ENCODE data around the gene CCDC192. TPM values are rescaled to one million over a fixed set of nuclear protein-coding genes. Genes with fewer than 3 reads are reported as not detected.

The CCDC192 gene
- polyA plus RNA-seq, 3 donors: not detected

- 100% methylated on average over 3 of the region's 9 CpGs for WGBS (ENCODE audit: insufficient coverage)
These were observed 238.5 kb downstream of the CCDC192 start for GRCh38 chr5:127941646-127942045.

GRCh38 chr5:127942246-127943060 is 239.3 kb downstream of the CCDC192 start:
- Mint-ChIP-seq H3K9me3 (peaks cover 0 to 5% (median 0%) of the 10 kb centered on the region in 7 donors), H3K27ac (peak overlapping the region in 2 of 7 donors; percentile 51 to 77)
- TF ChIP-seq, protein P1, sequence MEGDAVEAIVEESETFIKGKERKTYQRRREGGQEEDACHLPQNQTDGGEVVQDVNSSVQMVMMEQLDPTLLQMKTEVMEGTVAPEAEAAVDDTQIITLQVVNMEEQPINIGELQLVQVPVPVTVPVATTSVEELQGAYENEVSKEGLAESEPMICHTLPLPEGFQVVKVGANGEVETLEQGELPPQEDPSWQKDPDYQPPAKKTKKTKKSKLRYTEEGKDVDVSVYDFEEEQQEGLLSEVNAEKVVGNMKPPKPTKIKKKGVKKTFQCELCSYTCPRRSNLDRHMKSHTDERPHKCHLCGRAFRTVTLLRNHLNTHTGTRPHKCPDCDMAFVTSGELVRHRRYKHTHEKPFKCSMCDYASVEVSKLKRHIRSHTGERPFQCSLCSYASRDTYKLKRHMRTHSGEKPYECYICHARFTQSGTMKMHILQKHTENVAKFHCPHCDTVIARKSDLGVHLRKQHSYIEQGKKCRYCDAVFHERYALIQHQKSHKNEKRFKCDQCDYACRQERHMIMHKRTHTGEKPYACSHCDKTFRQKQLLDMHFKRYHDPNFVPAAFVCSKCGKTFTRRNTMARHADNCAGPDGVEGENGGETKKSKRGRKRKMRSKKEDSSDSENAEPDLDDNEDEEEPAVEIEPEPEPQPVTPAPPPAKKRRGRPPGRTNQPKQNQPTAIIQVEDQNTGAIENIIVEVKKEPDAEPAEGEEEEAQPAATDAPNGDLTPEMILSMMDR (IDR thresholded peaks at IDR 0.05): no peak

More at GRCh38 chr5:127941646-127942045, 238.5 kb downstream of the CCDC192 start:
- TF ChIP-seq, protein P1 (IDR thresholded peaks at IDR 0.05): no peak
- H3K4me1 Mint-ChIP-seq: peaks cover 14% of the 10 kb centered on the region
- H3K9me3 Mint-ChIP-seq: peaks cover 0 to 4% (median 0%) of the 10 kb centered on the region in 7 donors
- peaks cover 3 to 6% of the 10 kb centered on the region in 2 donors for H3K4me1 ChIP-seq (ENCODE audit: control insufficient read depth in 1 of 2, insufficient read depth in 2 of 2, low read length in 2 of 2)
- no peak overlapping the region for H3K4me3 ChIP-seq (replicated peaks in 1 of 3; ENCODE audit: low read depth in 2 of 3, low read length in 3 of 3)
- H2AFZ ChIP-seq (ENCODE audit: insufficient read depth, low read depth, low read length, poor library complexity, severe bottlenecking): no peak overlapping the region
- H3K36me3 Mint-ChIP-seq: no peaks in the 10 kb centered on the region
- no peaks in the 10 kb centered on the region for H3K9me3 ChIP-seq (replicated peaks in 1 of 2; ENCODE audit: control insufficient read depth in 1 of 2, insufficient read depth in 1 of 2, low read length in 2 of 2)
- no peaks in the 10 kb centered on the region for H3K36me3 ChIP-seq (replicated peaks in 1 of 2; ENCODE audit: control insufficient read depth in 1 of 2, insufficient read depth in 2 of 2, low read length in 2 of 2)
- intact Hi-C loops (cut with micrococcal nuclease): no loop called here
- DNase-seq: no peak
- no peaks in the 10 kb centered on the region for H4K20me1 ChIP-seq (ENCODE audit: insufficient read depth, low read length)
- H3K4me2 ChIP-seq (replicated peaks; ENCODE audit: extremely low read depth, low read length, poor library complexity, severe bottlenecking): no peak overlapping the region
- H3K27ac ChIP-seq (ENCODE audit: low read depth in 1 of 2, low read length in 2 of 2): no peak overlapping the region
- peak overlapping the region in 1 of 2 donors; percentile 0 for H3K4me3 Mint-ChIP-seq
- H3K27ac Mint-ChIP-seq: peak overlapping the region in 1 of 7 donors; percentile 8
- no peaks in the 10 kb centered on the region for H3K27me3 ChIP-seq (ENCODE audit: control insufficient read depth in 2 of 2, insufficient read depth in 2 of 2, low read length in 2 of 2)
- H3K79me2 ChIP-seq (ENCODE audit: insufficient read depth, low read length): no peaks in the 10 kb centered on the region
- H3K27me3 Mint-ChIP-seq (ENCODE audit: low read depth in 3 of 3): no peaks in the 10 kb centered on the region
- no peak overlapping the region for H3K9ac ChIP-seq (ENCODE audit: insufficient read depth, low read length, poor library complexity, severe bottlenecking)

More at GRCh38 chr5:127942246-127943060, 239.3 kb downstream of the CCDC192 start:
- no peak for DNase-seq
- Histone ChIP-seq H4K20me1 (ENCODE audit: insufficient read depth, low read length) (no peaks in the 10 kb centered on the region), H3K4me2 (replicated peaks; ENCODE audit: extremely low read depth, low read length, poor library complexity, severe bottlenecking) (no peak overlapping the region), H3K36me3 (replicated peaks in 1 of 2; ENCODE audit: control insufficient read depth in 1 of 2, insufficient read depth in 2 of 2, low read length in 2 of 2) (no peaks in the 10 kb centered on the region), H3K27me3 (ENCODE audit: control insufficient read depth in 2 of 2, insufficient read depth in 2 of 2, low read length in 2 of 2) (no peaks in the 10 kb centered on the region), H2AFZ (ENCODE audit: insufficient read depth, low read depth, low read length, poor library complexity, severe bottlenecking) (no peak overlapping the region), H3K9ac (ENCODE audit: insufficient read depth, low read length, poor library complexity, severe bottlenecking) (no peak overlapping the region), H3K4me1 (ENCODE audit: control insufficient read depth in 1 of 2, insufficient read depth in 2 of 2, low read length in 2 of 2) (peaks cover 3 to 6% of the 10 kb centered on the region in 2 donors), H3K9me3 (replicated peaks in 1 of 2; ENCODE audit: control insufficient read depth in 1 of 2, insufficient read depth in 1 of 2, low read length in 2 of 2) (no peaks in the 10 kb centered on the region), H3K4me3 (replicated peaks in 1 of 3; ENCODE audit: low read depth in 2 of 3, low read length in 3 of 3) (no peak overlapping the region), H3K27ac (ENCODE audit: low read depth in 1 of 2, low read length in 2 of 2) (no peak overlapping the region), H3K79me2 (ENCODE audit: insufficient read depth, low read length) (no peaks in the 10 kb centered on the region)
- intact Hi-C loops (cut with micrococcal nuclease): no loop called here
- Mint-ChIP-seq H3K4me1 (peaks cover 14% of the 10 kb centered on the region), H3K27me3 (ENCODE audit: low read depth in 3 of 3) (no peaks in the 10 kb centered on the region), H3K4me3 (no peak overlapping the region), H3K36me3 (no peaks in the 10 kb centered on the region)
- no CpG with 5 or more reads among the region's 3 CpGs for WGBS (ENCODE audit: insufficient coverage)
